ENCODE results near the gene SYCE1L.
A peak's percentile ranks its signal among the peaks of the same experiment; 100 is the strongest.
"Not testable (repeated sequence)": the region's sequence is repeated elsewhere in the genome, so short reads cannot be mapped to it uniquely, and the experiment has no call there.

Gene SYCE1L

GRCh38 chr16:77171745-77172635, 27.2 kb upstream of the SYCE1L start:
- no peak overlapping the region for H3K4me2 ChIP-seq
- H3K9ac ChIP-seq: no peak overlapping the region
- no peaks in the 10 kb centered on the region for H3K36me3 ChIP-seq
- no peak overlapping the region for H3K27ac ChIP-seq
- no peak overlapping the region for H3K4me3 ChIP-seq
- no peaks in the 10 kb centered on the region for H3K4me1 ChIP-seq
- no peaks in the 10 kb centered on the region for H3K27me3 ChIP-seq
- no peaks in the 10 kb centered on the region for H4K20me1 ChIP-seq
- H3K9me3 ChIP-seq: no peaks in the 10 kb centered on the region
- TF ChIP-seq Cebpa-rat (IDR thresholded peaks at IDR 0.05): no peak

GRCh38 chr16:77172951-77173350, 26.3 kb upstream of the SYCE1L start:
- Histone ChIP-seq H3K4me2 (no peak overlapping the region), H3K9me3 (no peaks in the 10 kb centered on the region), H3K9ac (no peak overlapping the region), H4K20me1 (no peaks in the 10 kb centered on the region), H3K4me3 (no peak overlapping the region), H3K27ac (no peak overlapping the region), H3K36me3 (no peaks in the 10 kb centered on the region), H3K27me3 (no peaks in the 10 kb centered on the region), H3K4me1 (no peaks in the 10 kb centered on the region)
- TF ChIP-seq Cebpa-rat (IDR thresholded peaks at IDR 0.05): no peak

GRCh38 chr16:77183137-77183536, 16.1 kb upstream of the SYCE1L start:
- no peak overlapping the region for H3K9ac ChIP-seq

GRCh38 chr16:77186298-77186697, 12.9 kb upstream of the SYCE1L start:
- H3K4me2 ChIP-seq, H4K20me1 ChIP-seq, H3K9ac ChIP-seq, H3K27ac ChIP-seq, H3K9me3 ChIP-seq, H3K27me3 ChIP-seq, H3K4me3 ChIP-seq, H3K36me3 ChIP-seq: not testable (repeated sequence)
- peaks cover 14% of the 10 kb centered on the region for H3K4me1 ChIP-seq

More at GRCh38 chr16:77183137-77183536, 16.1 kb upstream of the SYCE1L start:
- no peaks in the 10 kb centered on the region for H3K9me3 ChIP-seq
- H3K4me2 ChIP-seq: no peak overlapping the region
- no peaks in the 10 kb centered on the region for H3K36me3 ChIP-seq
- no peak for TF ChIP-seq Cebpa-rat (IDR thresholded peaks at IDR 0.05)
- no peak overlapping the region for H3K27ac ChIP-seq
- H4K20me1 ChIP-seq: no peaks in the 10 kb centered on the region
- no peaks in the 10 kb centered on the region for H3K27me3 ChIP-seq
- H3K4me1 ChIP-seq: no peaks in the 10 kb centered on the region
- H3K4me3 ChIP-seq: no peak overlapping the region

- Histone ChIP-seq H3K9me3 (no peaks in the 10 kb centered on the region), H3K4me2 (peak overlapping the region; percentile 84), H3K27ac (peak overlapping the region; percentile 93), H3K9ac (peak overlapping the region; percentile 86), H3K4me1 (peaks cover 27% of the 10 kb centered on the region), H4K20me1 (peaks cover 21% of the 10 kb centered on the region), H3K4me3 (peak overlapping the region; percentile 87), H3K36me3 (peaks cover 26% of the 10 kb centered on the region), H3K27me3 (no peaks in the 10 kb centered on the region)
- TF ChIP-seq Cebpa-rat (IDR thresholded peaks at IDR 0.05): no peak
These were observed 9.1 kb upstream of the SYCE1L start for GRCh38 chr16:77190190-77190477.

- H3K27ac ChIP-seq: peak within 1 kb of the TSS; percentile 93
- H3K4me1 ChIP-seq: peaks cover 27% of the 10 kb centered on the region
- H3K4me3 ChIP-seq: peak within 1 kb of the TSS; percentile 87
- H3K27me3 ChIP-seq: no peaks in the 10 kb centered on the region
- H3K36me3 ChIP-seq: peaks cover 32% of the 10 kb centered on the region
- no peak for TF ChIP-seq Cebpa-rat (IDR thresholded peaks at IDR 0.05)
- no peaks in the 10 kb centered on the region for H3K9me3 ChIP-seq
- peak within 1 kb of the TSS; percentile 84 for H3K4me2 ChIP-seq
- H4K20me1 ChIP-seq: peaks cover 27% of the 10 kb centered on the region
- peak within 1 kb of the TSS; percentile 86 for H3K9ac ChIP-seq
These were observed 8.5 kb upstream of the SYCE1L start, which contains the start of gene MON1B for GRCh38 chr16:77190478-77191258. Gene MON1B (plus strand): TSS chr16:77191190. CDS start chr16:77191486, 296 bp downstream.

- H3K4me3 ChIP-seq: peak overlapping the region; percentile 87
- peaks cover 29% of the 10 kb centered on the region for H4K20me1 ChIP-seq
- H3K4me2 ChIP-seq: peak overlapping the region; percentile 83
- peaks cover 39% of the 10 kb centered on the region for H3K36me3 ChIP-seq
- H3K27me3 ChIP-seq: no peaks in the 10 kb centered on the region
- no peak for TF ChIP-seq Cebpa-rat (IDR thresholded peaks at IDR 0.05)
- H3K9me3 ChIP-seq: no peaks in the 10 kb centered on the region
- H3K27ac ChIP-seq: peak overlapping the region; percentile 93
- peaks cover 27% of the 10 kb centered on the region for H3K4me1 ChIP-seq
- peak overlapping the region; percentile 86 for H3K9ac ChIP-seq
These were observed 7.8 kb upstream of the SYCE1L start for GRCh38 chr16:77191259-77191969.

GRCh38 chr16:77193377-77193776, 5.8 kb upstream of the SYCE1L start:
- Histone ChIP-seq H3K27me3 (no peaks in the 10 kb centered on the region), H3K27ac (no peak overlapping the region), H3K9me3 (no peaks in the 10 kb centered on the region), H3K4me2 (no peak overlapping the region), H3K4me1 (peaks cover 27% of the 10 kb centered on the region), H3K9ac (no peak overlapping the region), H3K4me3 (no peak overlapping the region), H4K20me1 (peaks cover 39% of the 10 kb centered on the region), H3K36me3 (peaks cover 59% of the 10 kb centered on the region)
- TF ChIP-seq Cebpa-rat (IDR thresholded peaks at IDR 0.05): no peak

- Histone ChIP-seq H3K4me3 (no peak overlapping the region), H3K36me3 (peaks cover 71% of the 10 kb centered on the region), H3K27me3 (no peaks in the 10 kb centered on the region), H4K20me1 (peaks cover 48% of the 10 kb centered on the region), H3K27ac (no peak overlapping the region), H3K9me3 (no peaks in the 10 kb centered on the region), H3K4me2 (no peak overlapping the region), H3K9ac (no peak overlapping the region), H3K4me1 (peaks cover 18% of the 10 kb centered on the region)
- TF ChIP-seq Cebpa-rat (IDR thresholded peaks at IDR 0.05): no peak
These were observed 4.6 kb upstream of the SYCE1L start for GRCh38 chr16:77194295-77195231.
